Neuronal stem cell (in vitro differentiated cells): ENCODE results near the gene KRT35.

Experiments used
- DNase-seq: peaks from one replicate; pipeline ENCODE4 v3.0.0-alpha.2; 2013; ENCODE audit warnings: low spot score
- H2AFZ ChIP-seq: one replicate; pipeline ENCODE4 v1.6.1; 2013; ENCODE audit warnings: mild to moderate bottlenecking, low read length, inconsistent platforms
- H2AK5ac ChIP-seq: 2 replicates; pipeline ENCODE4 v1.6.1; 2013; ENCODE audit warnings: low read depth, mild to moderate bottlenecking, inconsistent platforms, low read length, moderate library complexity, mixed read lengths
- H2BK120ac ChIP-seq: 2 replicates; pipeline ENCODE4 v1.6.1; 2013; ENCODE audit warnings: low read depth, mild to moderate bottlenecking, inconsistent platforms, low read length, moderate library complexity, mixed read lengths
- H2BK12ac ChIP-seq: one replicate; pipeline ENCODE4 v1.6.1; 2013; ENCODE audit warnings: low read length, inconsistent platforms
- H2BK15ac ChIP-seq: 2 replicates; pipeline ENCODE4 v1.6.1; 2013; ENCODE audit warnings: mild to moderate bottlenecking, low read length, inconsistent platforms, mixed read lengths
- H2BK5ac ChIP-seq: one replicate; pipeline ENCODE4 v1.6.1; 2013; ENCODE audit warnings: inconsistent platforms, mild to moderate bottlenecking, low read length, moderate library complexity
- H3K14ac ChIP-seq: one replicate; pipeline ENCODE4 v1.6.1; 2013; ENCODE audit warnings: low read length, inconsistent platforms
- H3K18ac ChIP-seq: 2 replicates; pipeline ENCODE4 v1.6.1; 2013; ENCODE audit warnings: low read length, inconsistent platforms
- H3K23ac ChIP-seq: 2 replicates; pipeline ENCODE4 v1.6.1; 2013; ENCODE audit warnings: low read depth, mild to moderate bottlenecking, mixed read lengths, low read length, inconsistent platforms; ENCODE audit not compliant: poor library complexity
- H3K27ac ChIP-seq: replicated peaks from 3 replicates; pipeline ENCODE4 v1.5.1; 2013; ENCODE audit warnings: low read length, inconsistent platforms
- H3K27me3 ChIP-seq, 3 experiments: 2 replicates each; pipeline ENCODE4 v1.6.1; 2013; ENCODE audit warnings: low read length in 3 of 3, mild to moderate bottlenecking in 2 of 3, inconsistent platforms in 1 of 3, low read depth in 1 of 3, mixed read lengths in 1 of 3, moderate library complexity in 1 of 3; ENCODE audit not compliant: control insufficient read depth in 3 of 3, insufficient read depth in 3 of 3
- H3K36me3 ChIP-seq, 2 donors: replicated peaks in 1 of 2; 2 replicates each; pipeline ENCODE4 v1.6.1; 2013; ENCODE audit warnings: low read length in 2 of 2; ENCODE audit not compliant: control insufficient read depth in 2 of 2, insufficient read depth in 2 of 2
- H3K4ac ChIP-seq: 2 replicates; pipeline ENCODE4 v1.6.1; 2013; ENCODE audit warnings: inconsistent platforms, mild to moderate bottlenecking, low read length, moderate library complexity
- H3K4me1 ChIP-seq, 2 donors: 1 replicate in 1 of 2; 2 replicates in 1 of 2; pipeline ENCODE4 v1.6.1; 2013; ENCODE audit warnings: low read length in 2 of 2, low read depth in 1 of 2; ENCODE audit not compliant: control insufficient read depth in 2 of 2, insufficient read depth in 1 of 2
- H3K4me2 ChIP-seq: one replicate; pipeline ENCODE4 v1.6.1; 2013; ENCODE audit warnings: mild to moderate bottlenecking, low read length, inconsistent platforms; ENCODE audit not compliant: insufficient read depth, poor library complexity, severe bottlenecking
- H3K4me3 ChIP-seq, 2 donors: 2 replicates each; pipeline ENCODE4 v1.5.1; 2013; ENCODE audit warnings: low read length in 2 of 2, mild to moderate bottlenecking in 2 of 2, inconsistent platforms in 1 of 2, moderate library complexity in 1 of 2
- H3K79me1 ChIP-seq: one replicate; pipeline ENCODE4 v1.6.1; 2013; ENCODE audit warnings: low read depth, mild to moderate bottlenecking, inconsistent platforms, low read length, moderate library complexity
- H3K9ac ChIP-seq: one replicate; pipeline ENCODE4 v1.6.1; 2013; ENCODE audit warnings: mild to moderate bottlenecking, low read depth, low read length, inconsistent platforms; ENCODE audit not compliant: poor library complexity
- H3K9me3 ChIP-seq, 2 donors: replicated peaks in 1 of 2; 2 replicates each; pipeline versions ENCODE3 to v1.6.1; 2013; ENCODE audit warnings: low read length in 2 of 2, mild to moderate bottlenecking in 2 of 2, inconsistent platforms in 1 of 2, low read depth in 1 of 2, mixed read lengths in 1 of 2, moderate library complexity in 1 of 2; ENCODE audit not compliant: control insufficient read depth in 2 of 2, insufficient read depth in 1 of 2
- H4K8ac ChIP-seq: one replicate; pipeline ENCODE4 v1.6.1; 2013; ENCODE audit warnings: low read depth, mild to moderate bottlenecking, inconsistent platforms, low read length, moderate library complexity
- H4K91ac ChIP-seq: one replicate; pipeline ENCODE4 v1.6.1; 2013; ENCODE audit warnings: low read length, low read depth, mild to moderate bottlenecking, inconsistent platforms; ENCODE audit not compliant: poor library complexity
- WGBS, 2 donors: extraction: QIAGEN DNeasy Blood & Tissue Kit; methylation state at CpG; one replicate each; pipeline ENCODE4 v1.1.7; 2013; ENCODE audit warnings: missing lambda C conversion rate in 2 of 2, mixed read lengths in 1 of 2; ENCODE audit not compliant: insufficient read length in 2 of 2, insufficient replicate concordance in 1 of 2; ENCODE audit errors: extremely low coverage in 2 of 2; 5-methylcytosine and 5-hydroxymethylcytosine counted together

Gene KRT35

GRCh38 chr17:41511116-41511515 is 30.2 kb upstream of the KRT35 start:
- H2AK5ac ChIP-seq, result no peak overlapping the region
- no peaks in the 10 kb centered on the region for H3K9me3 ChIP-seq
- no peak overlapping the region for H4K91ac ChIP-seq
- no peak for DNase-seq
- no peaks in the 10 kb centered on the region for H3K36me3 ChIP-seq
- no peak overlapping the region for H3K4ac ChIP-seq
- WGBS, 2 donors, result no CpG with 5 or more reads among the region's 4 CpGs
- no peak overlapping the region for H2AFZ ChIP-seq
- H2BK5ac ChIP-seq, result no peak overlapping the region
- no peak overlapping the region for H3K27ac ChIP-seq
- H3K4me3 ChIP-seq, result no peak overlapping the region
- peaks cover 0 to 6% (median 0%) of the 10 kb centered on the region in 3 experiments for H3K27me3 ChIP-seq
- no peaks in the 10 kb centered on the region for H3K79me1 ChIP-seq
- no peak overlapping the region for H2BK15ac ChIP-seq
- H3K18ac ChIP-seq, result no peak overlapping the region
- no peak overlapping the region for H2BK120ac ChIP-seq
- H3K23ac ChIP-seq, result no peak overlapping the region
- no peak overlapping the region for H3K4me2 ChIP-seq
- no peak overlapping the region for H2BK12ac ChIP-seq
- H4K8ac ChIP-seq, result no peak overlapping the region
- H3K9ac ChIP-seq, result no peak overlapping the region
- no peak overlapping the region for H3K14ac ChIP-seq
- H3K4me1 ChIP-seq, result peaks cover 0 to 2% of the 10 kb centered on the region in 2 donors

- H3K4me3 ChIP-seq, result no peak overlapping the region
- no CpG with 5 or more reads among the region's 7 CpGs for WGBS, 2 donors
- no peak overlapping the region for H2BK12ac ChIP-seq
- H2BK5ac ChIP-seq, result no peak overlapping the region
- H3K79me1 ChIP-seq, result no peaks in the 10 kb centered on the region
- peaks cover 0 to 2% of the 10 kb centered on the region in 2 donors for H3K4me1 ChIP-seq
- no peak overlapping the region for H3K14ac ChIP-seq
- no peak overlapping the region for H4K91ac ChIP-seq
- no peak overlapping the region for H3K27ac ChIP-seq
- DNase-seq, result no peak
- no peaks in the 10 kb centered on the region for H3K9me3 ChIP-seq
- H4K8ac ChIP-seq, result no peak overlapping the region
- H2AK5ac ChIP-seq, result no peak overlapping the region
- peaks cover 0 to 9% (median 0%) of the 10 kb centered on the region in 3 experiments for H3K27me3 ChIP-seq
- no peak overlapping the region for H3K9ac ChIP-seq
- H2BK15ac ChIP-seq, result no peak overlapping the region
- no peak overlapping the region for H3K18ac ChIP-seq
- H3K4me2 ChIP-seq, result no peak overlapping the region
- H2AFZ ChIP-seq, result no peak overlapping the region
- no peak overlapping the region for H3K23ac ChIP-seq
- no peak overlapping the region for H2BK120ac ChIP-seq
- no peaks in the 10 kb centered on the region for H3K36me3 ChIP-seq
- H3K4ac ChIP-seq, result no peak overlapping the region
Measured at GRCh38 chr17:41510251-41511065, 29.5 kb upstream of the KRT35 start.

- Histone ChIP-seq H3K4ac (no peak overlapping the region), H3K23ac (no peak overlapping the region), H3K4me2 (no peak overlapping the region), H3K9ac (no peak overlapping the region), H3K79me1 (no peaks in the 10 kb centered on the region), H3K18ac (peak overlapping the region; percentile 51), H2BK12ac (no peak overlapping the region), H2AK5ac (no peak overlapping the region), H4K91ac (no peak overlapping the region), H3K36me3 (no peaks in the 10 kb centered on the region), H3K9me3 (no peaks in the 10 kb centered on the region), H2AFZ (no peak overlapping the region), H3K4me1 (peaks cover 0 to 2% of the 10 kb centered on the region in 2 donors), H3K27ac (no peak overlapping the region), H2BK15ac (no peak overlapping the region), H3K4me3 (no peak overlapping the region), H2BK120ac (no peak overlapping the region), H4K8ac (no peak overlapping the region), H3K27me3 (peaks cover 0 to 10% (median 0%) of the 10 kb centered on the region in 3 experiments), H3K14ac (no peak overlapping the region), H2BK5ac (no peak overlapping the region)
- DNase-seq, result no peak
- no CpG with 5 or more reads among the region's 10 CpGs for WGBS, 2 donors
Measured at GRCh38 chr17:41507315-41507880, 26.4 kb upstream of the KRT35 start.
